NB4 (cell line): ENCODE results near the gene RNASEH2A.

Experiments
- TF ChIP-seq, protein P1 (sequence below): IDR thresholded peaks from one replicate; pipeline ENCODE4 v1.5.1; 2012; ENCODE audit warnings: low read depth, low read length
- TF ChIP-seq, protein P2 (sequence below): IDR thresholded peaks from 2 replicates; pipeline ENCODE4 v1.6.1; 2011; ENCODE audit warnings: low read depth, low read length

DNA sequence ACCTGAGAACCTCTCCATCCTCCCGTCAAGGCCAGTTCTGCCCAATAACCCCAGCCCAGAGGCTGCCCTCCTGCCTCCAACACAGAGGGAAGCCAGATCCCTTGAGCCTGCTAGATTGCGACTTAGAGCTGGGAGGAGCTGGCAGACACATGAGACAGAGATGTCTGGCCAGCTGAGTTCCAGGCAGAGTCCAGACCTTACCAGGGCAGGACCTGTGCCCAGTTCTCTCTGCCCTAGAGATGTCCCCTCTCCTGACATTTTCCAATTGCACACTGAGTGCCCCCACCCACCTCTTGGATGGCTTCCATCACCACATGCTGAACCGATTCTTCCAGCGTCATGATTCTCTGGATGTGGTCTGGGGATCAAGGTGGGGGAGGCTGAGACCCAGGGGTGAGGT lies 34.1 kb upstream of the RNASEH2A start:
- TF ChIP-seq, protein P1, sequence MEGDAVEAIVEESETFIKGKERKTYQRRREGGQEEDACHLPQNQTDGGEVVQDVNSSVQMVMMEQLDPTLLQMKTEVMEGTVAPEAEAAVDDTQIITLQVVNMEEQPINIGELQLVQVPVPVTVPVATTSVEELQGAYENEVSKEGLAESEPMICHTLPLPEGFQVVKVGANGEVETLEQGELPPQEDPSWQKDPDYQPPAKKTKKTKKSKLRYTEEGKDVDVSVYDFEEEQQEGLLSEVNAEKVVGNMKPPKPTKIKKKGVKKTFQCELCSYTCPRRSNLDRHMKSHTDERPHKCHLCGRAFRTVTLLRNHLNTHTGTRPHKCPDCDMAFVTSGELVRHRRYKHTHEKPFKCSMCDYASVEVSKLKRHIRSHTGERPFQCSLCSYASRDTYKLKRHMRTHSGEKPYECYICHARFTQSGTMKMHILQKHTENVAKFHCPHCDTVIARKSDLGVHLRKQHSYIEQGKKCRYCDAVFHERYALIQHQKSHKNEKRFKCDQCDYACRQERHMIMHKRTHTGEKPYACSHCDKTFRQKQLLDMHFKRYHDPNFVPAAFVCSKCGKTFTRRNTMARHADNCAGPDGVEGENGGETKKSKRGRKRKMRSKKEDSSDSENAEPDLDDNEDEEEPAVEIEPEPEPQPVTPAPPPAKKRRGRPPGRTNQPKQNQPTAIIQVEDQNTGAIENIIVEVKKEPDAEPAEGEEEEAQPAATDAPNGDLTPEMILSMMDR: no peak
- TF ChIP-seq, protein P2, sequence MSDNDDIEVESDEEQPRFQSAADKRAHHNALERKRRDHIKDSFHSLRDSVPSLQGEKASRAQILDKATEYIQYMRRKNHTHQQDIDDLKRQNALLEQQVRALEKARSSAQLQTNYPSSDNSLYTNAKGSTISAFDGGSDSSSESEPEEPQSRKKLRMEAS: no peak
